GM13976 (cell line): ENCODE measurements around the gene TRIM60.
"Not testable (repeated sequence)": the region's sequence is repeated elsewhere in the genome, so short reads cannot be mapped to it uniquely, and the experiment has no call there.

ENCODE experiments used
- DNase-seq: peaks from one replicate; pipeline ENCODE4 v3.0.0; 2012; ENCODE audit warnings: low spot score
- in situ Hi-C: fragments of 300-500 bp; cut with MboI; formaldehyde crosslinking; loops from one replicate; pipeline ENCODE4 v1.12.0; 2022; ENCODE audit warnings: low sequenced_read_pairs, mixed read lengths, inconsistent platforms; ENCODE audit not compliant: unreplicated experiment
- TF ChIP-seq, protein P1 (sequence below): IDR thresholded peaks from 2 replicates; pipeline ENCODE4 v1.5.1; 2012; ENCODE audit warnings: borderline replicate concordance, mild to moderate bottlenecking; ENCODE audit not compliant: insufficient read depth; ENCODE audit errors: extremely low read depth, missing control alignments, control extremely low read depth

The TRIM60 gene

DNA sequence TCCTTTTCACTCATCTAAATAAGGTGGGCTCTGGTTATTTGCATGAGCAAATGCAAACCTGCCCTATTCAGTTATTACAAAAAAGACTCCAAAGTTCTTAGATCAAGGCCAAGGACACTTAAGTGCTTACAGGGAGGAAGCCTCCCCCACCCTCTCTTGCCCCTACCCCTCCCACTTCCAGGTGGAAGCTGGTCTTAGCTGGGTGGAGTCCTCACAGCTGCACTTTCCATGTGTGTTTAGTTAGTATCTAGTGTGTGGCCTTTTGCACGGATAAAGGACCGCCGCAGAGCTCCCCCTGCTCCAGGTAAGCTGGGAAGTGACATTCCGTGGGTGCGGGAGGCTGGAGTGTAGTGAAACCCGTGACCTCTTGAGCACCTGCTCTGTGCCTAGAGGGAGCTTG, 21.8 kb downstream of the TRIM60 start, which contains the start of gene TRIM75:
TSS of gene TRIM75 (plus strand) at position 222 of the 400 bp plus-strand sequence. CDS start 5,282 bp downstream, outside the sequence.
- in situ Hi-C loops, result no loop called here
- TF ChIP-seq, protein P1, sequence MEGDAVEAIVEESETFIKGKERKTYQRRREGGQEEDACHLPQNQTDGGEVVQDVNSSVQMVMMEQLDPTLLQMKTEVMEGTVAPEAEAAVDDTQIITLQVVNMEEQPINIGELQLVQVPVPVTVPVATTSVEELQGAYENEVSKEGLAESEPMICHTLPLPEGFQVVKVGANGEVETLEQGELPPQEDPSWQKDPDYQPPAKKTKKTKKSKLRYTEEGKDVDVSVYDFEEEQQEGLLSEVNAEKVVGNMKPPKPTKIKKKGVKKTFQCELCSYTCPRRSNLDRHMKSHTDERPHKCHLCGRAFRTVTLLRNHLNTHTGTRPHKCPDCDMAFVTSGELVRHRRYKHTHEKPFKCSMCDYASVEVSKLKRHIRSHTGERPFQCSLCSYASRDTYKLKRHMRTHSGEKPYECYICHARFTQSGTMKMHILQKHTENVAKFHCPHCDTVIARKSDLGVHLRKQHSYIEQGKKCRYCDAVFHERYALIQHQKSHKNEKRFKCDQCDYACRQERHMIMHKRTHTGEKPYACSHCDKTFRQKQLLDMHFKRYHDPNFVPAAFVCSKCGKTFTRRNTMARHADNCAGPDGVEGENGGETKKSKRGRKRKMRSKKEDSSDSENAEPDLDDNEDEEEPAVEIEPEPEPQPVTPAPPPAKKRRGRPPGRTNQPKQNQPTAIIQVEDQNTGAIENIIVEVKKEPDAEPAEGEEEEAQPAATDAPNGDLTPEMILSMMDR, result no peak
- DNase-seq, result no peak

GRCh38 chr4:165055601-165056000, 23.8 kb downstream of the TRIM60 start:
- TF ChIP-seq, protein P1, result no peak
- in situ Hi-C loops, result no loop called here
- no peak for DNase-seq

GRCh38 chr4:165058666-165059065, 26.9 kb downstream of the TRIM60 start:
- in situ Hi-C loops, result no loop called here
- TF ChIP-seq, protein P1, result no peak
- DNase-seq, result no peak

DNA sequence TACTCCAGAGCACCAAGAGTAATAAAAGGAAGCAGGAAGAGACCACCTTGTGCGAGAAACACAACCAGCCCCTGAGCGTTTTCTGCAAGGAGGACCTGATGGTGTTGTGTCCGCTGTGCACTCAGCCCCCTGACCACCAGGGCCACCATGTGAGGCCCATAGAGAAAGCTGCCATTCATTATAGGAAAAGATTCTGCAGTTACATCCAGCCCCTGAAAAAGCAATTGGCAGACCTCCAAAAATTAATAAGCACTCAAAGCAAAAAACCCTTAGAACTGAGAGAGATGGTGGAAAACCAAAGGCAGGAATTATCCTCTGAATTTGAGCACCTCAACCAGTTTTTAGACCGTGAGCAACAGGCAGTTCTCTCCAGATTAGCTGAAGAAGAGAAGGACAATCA, 27.6 kb downstream of the TRIM60 start:
- TF ChIP-seq, protein P1, result no peak
- no peak for DNase-seq
- in situ Hi-C loops, result no loop called here

- in situ Hi-C loops, result no loop called here
- DNase-seq, result no peak
- TF ChIP-seq, protein P1, result no peak
Measured at GRCh38 chr4:165060938-165061337, 29.1 kb downstream of the TRIM60 start.

GRCh38 chr4:165070560-165070959, 38.8 kb downstream of the TRIM60 start:
- DNase-seq, result no peak
- in situ Hi-C loops, result no loop called here

GRCh38 chr4:165073346-165073745, 41.5 kb downstream of the TRIM60 start:
- in situ Hi-C loops, DNase-seq: not testable (repeated sequence)

More at GRCh38 chr4:165070560-165070959, 38.8 kb downstream of the TRIM60 start:
- TF ChIP-seq, protein P1, result no peak
